SK-N-SH treated with all-trans-retinoic acid at 6 μM for 48 hours (cell line): Measurements from ENCODE around the gene ZNF33A.

Source experiments
- ATAC-seq: fragments of 200-7000 bp; cut with Tn5 transposase; 3 replicates; pipeline ENCODE4 v1.9.1; 2020; ENCODE audit warnings: mild to moderate bottlenecking, moderate library complexity
- ARNTL ChIP-seq: fragments of 450-650 bp; formaldehyde crosslinking; IDR thresholded peaks from 2 replicates; pipeline ENCODE4 v1.5.0; 2020; ENCODE audit warnings: low read depth, mild to moderate bottlenecking, moderate library complexity, borderline replicate concordance
- BACH2 ChIP-seq: fragments of 250-450 bp; sonication (Bioruptor Pico); IDR thresholded peaks from 2 replicates; pipeline ENCODE4 v1.9.0; 2021; ENCODE audit warnings: mild to moderate bottlenecking, borderline replicate concordance
- CSDC2 ChIP-seq: fragments of 250-450 bp; sonication (Bioruptor Pico); IDR thresholded peaks from 2 replicates; pipeline ENCODE4 v1.5.0; 2020; ENCODE audit warnings: mild to moderate bottlenecking, moderate library complexity
- CSRNP3 ChIP-seq: fragments of 250-450 bp; sonication (Bioruptor Pico); IDR thresholded peaks from 2 replicates; pipeline ENCODE4 v1.5.1; 2021; ENCODE audit warnings: mild to moderate bottlenecking, moderate library complexity
- ESRRG ChIP-seq: fragments of 250-450 bp; sonication (Bioruptor Pico); IDR thresholded peaks from 2 replicates; pipeline ENCODE4 v1.6.1; 2021; ENCODE audit warnings: mild to moderate bottlenecking
- GLIS3 ChIP-seq: fragments of 250-450 bp; sonication (Bioruptor Pico); IDR thresholded peaks from 2 replicates; pipeline ENCODE4 v1.5.0; 2020; ENCODE audit warnings: mild to moderate bottlenecking, moderate library complexity
- ISL1 ChIP-seq: fragments of 250-450 bp; sonication (Bioruptor Pico); IDR thresholded peaks from 2 replicates; pipeline ENCODE4 v2.1.2; 2022; ENCODE audit warnings: mild to moderate bottlenecking, moderate library complexity
- OSR1 ChIP-seq: fragments of 250-450 bp; sonication (Bioruptor Pico); IDR thresholded peaks from 2 replicates; pipeline ENCODE4 v1.8.0; 2022; ENCODE audit warnings: moderate library complexity, mild to moderate bottlenecking, inconsistent platforms
- POU6F1 ChIP-seq: fragments of 250-450 bp; sonication (Bioruptor Pico); IDR thresholded peaks from 2 replicates; pipeline ENCODE4 v1.8.0; 2021; ENCODE audit warnings: low read depth, mild to moderate bottlenecking, moderate library complexity, borderline replicate concordance
- PPARA ChIP-seq: fragments of 250-450 bp; sonication (Bioruptor Pico); IDR thresholded peaks from 2 replicates; pipeline ENCODE4 v1.5.0; 2020; ENCODE audit warnings: mild to moderate bottlenecking, borderline replicate concordance
- RARB ChIP-seq: fragments of 250-450 bp; sonication (Bioruptor Pico); IDR thresholded peaks from 2 replicates; pipeline ENCODE4 v1.8.0; 2021; ENCODE audit warnings: mild to moderate bottlenecking, moderate library complexity
- SNAI2 ChIP-seq: fragments of 250-450 bp; sonication (Bioruptor Pico); IDR thresholded peaks from 2 replicates; pipeline ENCODE4 v1.5.0; 2020; ENCODE audit warnings: mild to moderate bottlenecking, moderate library complexity
- TCF4 ChIP-seq: fragments of 250-450 bp; sonication (Bioruptor Pico); IDR thresholded peaks from 2 replicates; pipeline ENCODE4 v1.8.0; 2021; ENCODE audit warnings: mild to moderate bottlenecking, moderate library complexity, borderline replicate concordance
- TOX ChIP-seq: fragments of 250-450 bp; sonication (Bioruptor Pico); IDR thresholded peaks from 2 replicates; pipeline ENCODE4 v1.8.0; 2021; ENCODE audit warnings: mild to moderate bottlenecking, moderate library complexity, borderline replicate concordance
- TSHZ2 ChIP-seq: fragments of 250-450 bp; sonication (Bioruptor Pico); IDR thresholded peaks from 2 replicates; pipeline ENCODE4 v1.5.0; 2020; ENCODE audit warnings: mild to moderate bottlenecking, moderate library complexity
- ZFP3 ChIP-seq: fragments of 250-450 bp; sonication (Bioruptor Pico); IDR thresholded peaks from 2 replicates; pipeline ENCODE4 v1.5.0; 2020; ENCODE audit warnings: mild to moderate bottlenecking, moderate library complexity
- ZFP30 ChIP-seq: fragments of 450-650 bp; formaldehyde crosslinking; IDR thresholded peaks from 2 replicates; pipeline ENCODE4 v1.5.0; 2022; ENCODE audit warnings: mild to moderate bottlenecking, moderate library complexity
- ZNF70 ChIP-seq: fragments of 450-650 bp; formaldehyde crosslinking; IDR thresholded peaks from 2 replicates; pipeline ENCODE4 v1.5.0; 2020; ENCODE audit warnings: mild to moderate bottlenecking, moderate library complexity
- ZNF8 ChIP-seq: fragments of 450-650 bp; formaldehyde crosslinking; IDR thresholded peaks from 2 replicates; pipeline ENCODE4 v1.5.0; 2020; ENCODE audit warnings: mild to moderate bottlenecking, moderate library complexity
- TF ChIP-seq, protein P1 (sequence below): fragments of 250-450 bp; sonication (Bioruptor Pico); IDR thresholded peaks from 2 replicates; pipeline ENCODE4 v1.5.1; 2020; ENCODE audit warnings: low read depth, mild to moderate bottlenecking, moderate library complexity

Gene ZNF33A

GRCh38 chr10:38038107-38038931, 27.8 kb downstream of the ZNF33A start:
- ATAC-seq = no peak
- TF ChIP-seq ZNF70 (CRISPR knock-in tag) (no peak), SNAI2 (CRISPR knock-in tag) (no peak)

- ATAC-seq = no peak
- no peak for TF ChIP-seq OSR1
- TF ChIP-seq CSRNP3 (CRISPR knock-in tag) = no peak
- no peak for TF ChIP-seq BACH2 (CRISPR knock-in tag)
- TF ChIP-seq CSDC2 (CRISPR knock-in tag) = no peak
- TF ChIP-seq ISL1 (CRISPR knock-in tag) = no peak
- TF ChIP-seq TOX = no peak
- no peak for TF ChIP-seq TSHZ2 (CRISPR knock-in tag)
- no peak for TF ChIP-seq ZNF8 (CRISPR knock-in tag)
- TF ChIP-seq TCF4 (CRISPR knock-in tag) = no peak
- no peak for TF ChIP-seq ESRRG (CRISPR knock-in tag)
- no peak for TF ChIP-seq ZFP30 (CRISPR knock-in tag)
- TF ChIP-seq, protein P1, sequence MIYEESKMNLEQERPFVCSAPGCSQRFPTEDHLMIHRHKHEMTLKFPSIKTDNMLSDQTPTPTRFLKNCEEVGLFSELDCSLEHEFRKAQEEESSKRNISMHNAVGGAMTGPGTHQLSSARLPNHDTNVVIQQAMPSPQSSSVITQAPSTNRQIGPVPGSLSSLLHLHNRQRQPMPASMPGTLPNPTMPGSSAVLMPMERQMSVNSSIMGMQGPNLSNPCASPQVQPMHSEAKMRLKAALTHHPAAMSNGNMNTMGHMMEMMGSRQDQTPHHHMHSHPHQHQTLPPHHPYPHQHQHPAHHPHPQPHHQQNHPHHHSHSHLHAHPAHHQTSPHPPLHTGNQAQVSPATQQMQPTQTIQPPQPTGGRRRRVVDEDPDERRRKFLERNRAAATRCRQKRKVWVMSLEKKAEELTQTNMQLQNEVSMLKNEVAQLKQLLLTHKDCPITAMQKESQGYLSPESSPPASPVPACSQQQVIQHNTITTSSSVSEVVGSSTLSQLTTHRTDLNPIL (CRISPR knock-in tag) = no peak
- TF ChIP-seq SNAI2 (CRISPR knock-in tag) = no peak
- no peak for TF ChIP-seq RARB (CRISPR knock-in tag)
- TF ChIP-seq ZFP3 (CRISPR knock-in tag) = no peak
- TF ChIP-seq PPARA = no peak
- TF ChIP-seq POU6F1 (CRISPR knock-in tag) = no peak
- TF ChIP-seq GLIS3 (CRISPR knock-in tag) = no peak
Measured at GRCh38 chr10:38038932-38039245, 28.4 kb downstream of the ZNF33A start.

DNA sequence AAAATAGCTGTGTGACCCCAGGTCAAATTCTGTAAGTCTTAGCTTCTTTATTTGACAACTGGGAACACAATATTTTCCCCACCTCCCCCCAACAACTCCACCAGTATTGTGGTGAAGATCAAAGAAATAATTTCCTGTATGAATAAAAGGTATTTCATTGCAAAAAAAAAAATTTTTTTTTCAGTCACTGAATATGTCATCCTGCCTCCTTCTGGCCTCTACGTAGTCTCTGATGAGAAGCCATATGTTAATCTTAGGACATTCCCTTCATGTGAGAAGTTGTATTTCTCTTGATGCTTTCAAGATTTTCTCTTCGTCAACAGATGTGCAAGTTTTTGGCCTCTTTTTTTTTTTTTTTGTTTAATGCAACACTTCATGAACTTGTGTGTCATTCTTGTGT, 33.0 kb downstream of the ZNF33A start:
- ATAC-seq = no peak
- TF ChIP-seq ZFP3 (CRISPR knock-in tag) (no peak), TOX (no peak), ARNTL (CRISPR knock-in tag) (no peak), RARB (CRISPR knock-in tag) (no peak), POU6F1 (CRISPR knock-in tag) (no peak), BACH2 (CRISPR knock-in tag) (no peak), GLIS3 (CRISPR knock-in tag) (no peak)
- TF ChIP-seq, protein P1 (CRISPR knock-in tag) = no peak
- TF ChIP-seq, all 23 proteins: peak for 0
